Activated CD8-positive, alpha-beta memory T cell treated with anti-CD3 and anti-CD28 coated beads, Interleukin-2, amount 10 ng/mL, durations not matched to agents 7 days and 5 days (primary cell): ENCODE results near the gene CCDC172. TPM values are rescaled to one million over a fixed set of nuclear protein-coding genes. Genes with fewer than 3 reads are reported as not detected.
"Not testable (repeated sequence)": the region's sequence is repeated elsewhere in the genome, so short reads cannot be mapped to it uniquely, and the experiment has no call there.

Experiments
- ATAC-seq: fragments of 150-1000 bp; cut with Tn5 transposase; one replicate; pipeline ENCODE4 v1.10.0; 2021; ENCODE audit warnings: moderate library complexity
- CTCF ChIA-PET: fragments of 350-600 bp; sonication (Branson Sonifier 250); formaldehyde crosslinking; loops from one replicate; lab custom pipeline; 2021; ENCODE audit warnings: antibody characterized with exemption; lab: Charles Lee
- DNase-seq: peaks from one replicate; pipeline ENCODE4 v3.0.0-alpha.2; 2020
- H3K27ac Mint-ChIP-seq: one replicate; pipeline ENCODE4 v1.8.0; 2021; ENCODE audit warnings: mild to moderate bottlenecking, mixed read lengths
- H3K27me3 Mint-ChIP-seq: one replicate; pipeline ENCODE4 v1.8.0; 2021; ENCODE audit warnings: mixed read lengths
- H3K36me3 Mint-ChIP-seq: one replicate; pipeline ENCODE4 v1.8.0; 2021; ENCODE audit warnings: mild to moderate bottlenecking, mixed read lengths
- H3K4me1 Mint-ChIP-seq: one replicate; pipeline ENCODE4 v1.8.0; 2021; ENCODE audit warnings: mixed read lengths
- H3K4me3 Mint-ChIP-seq: one replicate; pipeline ENCODE4 v1.8.0; 2021; ENCODE audit warnings: mild to moderate bottlenecking, moderate library complexity, mixed read lengths
- H3K9me3 Mint-ChIP-seq: one replicate; pipeline ENCODE4 v1.8.0; 2022; ENCODE audit warnings: low read depth, mixed read lengths
- total RNA-seq, 2 experiments: library from RNA; stranded (reverse); gene quantifications; one replicate each; pipeline ENCODE4 v1.2.3, GENCODE V29; 2021

CCDC172 gene
- total RNA-seq, 2 experiments from 2014 or later: not detected

- no peak overlapping the region for H3K27ac Mint-ChIP-seq
- no peaks in the 10 kb centered on the region for H3K9me3 Mint-ChIP-seq
- no peaks in the 10 kb centered on the region for H3K36me3 Mint-ChIP-seq
- CTCF ChIA-PET: no interaction called here
- ATAC-seq: no peak
- H3K4me1 Mint-ChIP-seq: no peaks in the 10 kb centered on the region
- DNase-seq: no peak
- no peaks in the 10 kb centered on the region for H3K27me3 Mint-ChIP-seq
- H3K4me3 Mint-ChIP-seq: no peak overlapping the region
Observed at GRCh38 chr10:116371737-116372136, 47.5 kb downstream of the CCDC172 start.

- no peak overlapping the region for H3K27ac Mint-ChIP-seq
- DNase-seq (no peak), ATAC-seq (no peak)
- no peak overlapping the region for H3K4me3 Mint-ChIP-seq
- no peaks in the 10 kb centered on the region for H3K36me3 Mint-ChIP-seq
- no peaks in the 10 kb centered on the region for H3K27me3 Mint-ChIP-seq
- CTCF ChIA-PET: no interaction called here
- H3K4me1 Mint-ChIP-seq: no peaks in the 10 kb centered on the region
- H3K9me3 Mint-ChIP-seq: no peaks in the 10 kb centered on the region
Observed at GRCh38 chr10:116382290-116382689, 58.0 kb downstream of the CCDC172 start.

- ATAC-seq (no peak), DNase-seq (no peak)
- H3K36me3 Mint-ChIP-seq: no peaks in the 10 kb centered on the region
- H3K9me3 Mint-ChIP-seq: no peaks in the 10 kb centered on the region
- CTCF ChIA-PET: interaction anchor here (1.6 kb wide), 1 partner anchor 8 kb away, joined by 6 read pairs; no protein-coding TSS in a partner anchor
- H3K4me3 Mint-ChIP-seq: no peak overlapping the region
- H3K27me3 Mint-ChIP-seq: no peaks in the 10 kb centered on the region
- H3K4me1 Mint-ChIP-seq: no peaks in the 10 kb centered on the region
- no peak overlapping the region for H3K27ac Mint-ChIP-seq
Observed at GRCh38 chr10:116385311-116385710, 61.1 kb downstream of the CCDC172 start.

- CTCF ChIA-PET: interaction anchor here (0.6 to 1.6 kb wide), 2 partner anchors 9 to 1033 kb away, joined by 4 to 6 read pairs; no protein-coding TSS in a partner anchor
- no peak for ATAC-seq
- Mint-ChIP-seq H3K9me3 (no peaks in the 10 kb centered on the region), H3K4me1 (no peaks in the 10 kb centered on the region), H3K27ac (no peak overlapping the region), H3K36me3 (no peaks in the 10 kb centered on the region), H3K4me3 (no peak overlapping the region), H3K27me3 (no peaks in the 10 kb centered on the region)
- no peak for DNase-seq
Observed at GRCh38 chr10:116385994-116386809, 62.0 kb downstream of the CCDC172 start.

- H3K9me3 Mint-ChIP-seq, H3K27me3 Mint-ChIP-seq, H3K27ac Mint-ChIP-seq, H3K4me3 Mint-ChIP-seq, H3K4me1 Mint-ChIP-seq, H3K36me3 Mint-ChIP-seq, ATAC-seq, CTCF ChIA-PET, DNase-seq: not testable (repeated sequence)
Observed at GRCh38 chr10:116393246-116393831, 69.1 kb downstream of the CCDC172 start.

DNA sequence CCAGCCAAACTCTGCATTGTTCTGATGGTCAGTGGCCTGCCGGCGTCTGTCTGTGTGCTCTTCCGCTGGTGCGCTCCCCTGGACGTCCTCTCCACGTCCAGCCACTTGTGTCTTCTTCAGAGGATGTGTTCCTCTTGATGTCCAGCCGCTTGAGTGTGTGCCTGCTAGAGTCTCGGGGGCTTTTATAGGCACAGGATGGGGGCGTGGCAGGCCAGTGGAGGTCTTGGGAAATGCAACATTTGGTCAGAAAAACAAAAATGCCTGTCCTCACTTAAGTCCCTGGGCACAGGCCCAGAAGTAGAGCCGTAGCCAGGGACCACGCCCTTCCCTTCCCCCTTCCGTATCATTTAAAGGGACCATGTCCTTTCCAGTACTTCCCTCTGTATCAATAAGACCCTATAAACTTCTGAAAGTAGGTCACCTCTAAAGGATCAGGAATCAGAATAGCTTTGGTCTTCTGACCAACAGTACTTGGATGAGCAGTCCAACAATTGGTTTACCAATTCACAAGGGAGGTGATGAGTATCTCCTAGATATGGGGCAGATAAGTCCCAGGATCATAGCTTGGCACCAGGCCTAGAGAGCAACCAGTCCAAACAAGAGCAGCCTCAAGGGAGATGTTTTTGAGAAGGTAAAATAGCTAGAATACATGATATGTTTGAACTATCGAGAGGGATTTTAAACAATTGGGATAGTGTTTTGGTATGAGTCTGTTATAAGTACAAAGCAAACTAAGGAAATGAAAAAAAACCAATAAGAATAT, 71.2 kb downstream of the CCDC172 start:
- CTCF ChIA-PET: no interaction called here
- no peaks in the 10 kb centered on the region for H3K27me3 Mint-ChIP-seq
- no peaks in the 10 kb centered on the region for H3K4me1 Mint-ChIP-seq
- ATAC-seq (no peak), DNase-seq (no peak)
- H3K4me3 Mint-ChIP-seq: no peak overlapping the region
- H3K36me3 Mint-ChIP-seq: no peaks in the 10 kb centered on the region
- H3K27ac Mint-ChIP-seq: no peak overlapping the region
- H3K9me3 Mint-ChIP-seq: peaks cover 3% of the 10 kb centered on the region

DNA sequence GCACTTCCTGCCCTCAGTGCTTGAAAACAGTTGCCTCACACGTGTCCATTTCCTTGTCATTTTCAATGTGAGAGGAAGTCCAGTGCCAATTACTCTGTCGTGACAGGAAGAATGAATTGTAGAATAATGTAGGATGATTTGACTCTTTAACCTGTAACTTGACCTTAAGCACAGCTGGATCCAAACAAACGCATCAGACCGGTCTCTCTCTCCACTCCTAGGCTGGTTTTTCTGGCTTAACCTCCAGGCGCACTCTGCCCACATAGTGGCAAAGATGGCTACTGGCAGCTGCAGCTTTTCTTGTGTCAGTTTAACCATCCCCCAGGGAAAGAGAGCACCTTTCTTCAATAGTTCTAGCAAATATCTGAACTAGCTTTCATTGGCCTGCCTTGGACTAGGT, 74.0 kb downstream of the CCDC172 start:
- Mint-ChIP-seq H3K4me1 (no peaks in the 10 kb centered on the region), H3K36me3 (no peaks in the 10 kb centered on the region), H3K9me3 (peaks cover 3% of the 10 kb centered on the region), H3K27me3 (no peaks in the 10 kb centered on the region), H3K27ac (no peak overlapping the region), H3K4me3 (no peak overlapping the region)
- ATAC-seq (no peak), DNase-seq (no peak)
- CTCF ChIA-PET: no interaction called here

GRCh38 chr10:116402858-116403257, 78.6 kb downstream of the CCDC172 start:
- H3K36me3 Mint-ChIP-seq: no peaks in the 10 kb centered on the region
- H3K27me3 Mint-ChIP-seq: no peaks in the 10 kb centered on the region
- H3K4me1 Mint-ChIP-seq: no peaks in the 10 kb centered on the region
- no peak overlapping the region for H3K4me3 Mint-ChIP-seq
- ATAC-seq (no peak), DNase-seq (no peak)
- H3K9me3 Mint-ChIP-seq: no peaks in the 10 kb centered on the region
- H3K27ac Mint-ChIP-seq: no peak overlapping the region
- CTCF ChIA-PET: no interaction called here

- H3K9me3 Mint-ChIP-seq: no peaks in the 10 kb centered on the region
- no peak overlapping the region for H3K4me3 Mint-ChIP-seq
- DNase-seq (no peak), ATAC-seq (no peak)
- no peaks in the 10 kb centered on the region for H3K4me1 Mint-ChIP-seq
- no peaks in the 10 kb centered on the region for H3K27me3 Mint-ChIP-seq
- CTCF ChIA-PET: no interaction called here
- no peaks in the 10 kb centered on the region for H3K36me3 Mint-ChIP-seq
- H3K27ac Mint-ChIP-seq: no peak overlapping the region
Observed at GRCh38 chr10:116403740-116404250, 79.5 kb downstream of the CCDC172 start.

DNA sequence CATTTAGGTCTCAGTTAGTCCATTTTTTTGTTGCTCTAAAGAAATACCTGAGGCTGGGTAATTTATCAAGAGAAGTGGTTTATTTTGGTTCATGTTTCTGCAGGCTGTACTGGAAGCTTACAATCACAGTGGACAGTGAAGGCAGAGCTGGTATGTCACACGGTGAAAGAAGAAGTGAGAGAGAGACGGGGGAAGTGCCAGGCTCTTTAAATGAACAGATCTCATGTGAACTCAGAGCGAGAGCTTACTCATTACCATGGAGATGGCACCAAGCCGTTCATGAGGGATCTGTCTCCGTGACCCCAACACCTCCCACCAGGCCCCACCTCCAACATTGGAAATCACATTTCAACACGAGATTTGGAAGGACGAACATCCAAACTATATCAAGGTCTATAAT, 84.5 kb downstream of the CCDC172 start:
- Mint-ChIP-seq H3K27me3 (no peaks in the 10 kb centered on the region), H3K9me3 (no peaks in the 10 kb centered on the region), H3K27ac (no peak overlapping the region), H3K36me3 (no peaks in the 10 kb centered on the region), H3K4me1 (no peaks in the 10 kb centered on the region), H3K4me3 (no peak overlapping the region)
- DNase-seq (no peak), ATAC-seq (no peak)
- CTCF ChIA-PET: no interaction called here

DNA sequence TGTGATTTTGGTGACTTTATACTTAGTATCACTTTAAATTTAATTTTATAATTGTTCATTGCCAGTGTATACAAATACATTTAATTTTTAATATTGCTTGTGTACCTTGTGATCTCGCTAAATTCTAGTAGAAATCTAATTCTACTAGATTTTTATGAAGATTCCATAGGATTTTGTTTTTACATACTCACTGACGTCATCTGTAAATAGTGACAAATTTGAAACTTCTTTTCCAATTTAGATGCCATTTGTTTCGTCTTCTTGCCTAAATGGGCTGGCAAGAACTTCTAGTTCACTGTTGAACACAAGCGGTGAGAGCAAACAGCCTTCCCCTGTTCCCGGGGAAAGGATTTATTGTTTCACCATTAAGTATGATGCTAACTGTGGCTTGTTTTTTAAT, 86.1 kb downstream of the CCDC172 start:
- DNase-seq: no peak
- no peak overlapping the region for H3K27ac Mint-ChIP-seq
- H3K4me1 Mint-ChIP-seq: no peaks in the 10 kb centered on the region
- no peak for ATAC-seq
- CTCF ChIA-PET: no interaction called here
- no peaks in the 10 kb centered on the region for H3K36me3 Mint-ChIP-seq
- H3K27me3 Mint-ChIP-seq: no peaks in the 10 kb centered on the region
- no peaks in the 10 kb centered on the region for H3K9me3 Mint-ChIP-seq
- H3K4me3 Mint-ChIP-seq: no peak overlapping the region

- CTCF ChIA-PET: no interaction called here
- Mint-ChIP-seq H3K27ac (no peak overlapping the region), H3K36me3 (no peaks in the 10 kb centered on the region), H3K9me3 (no peaks in the 10 kb centered on the region), H3K4me3 (no peak overlapping the region), H3K4me1 (no peaks in the 10 kb centered on the region), H3K27me3 (no peaks in the 10 kb centered on the region)
- DNase-seq (no peak), ATAC-seq (no peak)
Observed at GRCh38 chr10:116417821-116418220, 93.6 kb downstream of the CCDC172 start.

DNA sequence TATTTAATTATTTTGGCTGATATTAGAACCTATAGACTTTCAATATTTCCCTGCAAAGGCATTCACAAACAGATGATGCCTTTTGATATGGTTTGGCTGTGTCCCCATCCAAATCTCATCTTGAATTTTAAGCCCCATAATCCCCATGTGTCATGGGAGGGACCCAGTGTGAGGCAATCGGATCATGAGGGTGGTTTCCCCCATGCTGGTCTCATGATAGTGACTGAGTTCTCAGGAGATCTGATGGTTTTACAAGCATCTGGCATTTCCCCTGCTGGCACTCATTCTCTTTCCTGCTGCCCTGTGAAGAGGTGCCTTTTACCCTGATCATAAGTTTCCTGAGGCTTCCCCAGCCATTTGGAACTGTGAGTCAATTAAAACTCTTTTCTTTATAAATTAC, 94.1 kb downstream of the CCDC172 start:
- no peaks in the 10 kb centered on the region for H3K9me3 Mint-ChIP-seq
- CTCF ChIA-PET: no interaction called here
- ATAC-seq (no peak), DNase-seq (no peak)
- no peaks in the 10 kb centered on the region for H3K4me1 Mint-ChIP-seq
- no peaks in the 10 kb centered on the region for H3K36me3 Mint-ChIP-seq
- no peak overlapping the region for H3K4me3 Mint-ChIP-seq
- no peak overlapping the region for H3K27ac Mint-ChIP-seq
- H3K27me3 Mint-ChIP-seq: no peaks in the 10 kb centered on the region
